Gastrocnemius medialis (tissue), 4 donors: ENCODE measurements around the gene CFLAR.

Experiments
- POLR2A ChIP-seq, 2 donors: fragments of 450-650 bp; IDR thresholded peaks; one replicate each; pipeline ENCODE4 v1.6.1; 2017; ENCODE audit warnings: antibody characterized with exemption in 2 of 2, mild to moderate bottlenecking in 2 of 2, moderate library complexity in 2 of 2
- TF ChIP-seq, protein P1 (sequence below), 5 experiments: fragments of 450-650 bp in 3 of 5; fragments of 200-600 bp in 2 of 5; sonication (generic) in 2 of 5; IDR thresholded peaks in 4 of 5; conservative IDR thresholded peaks in 1 of 5; 1 replicate in 4 of 5; 2 replicates in 1 of 5; pipeline ENCODE4 v1.5.1; 2016 to 2019; ENCODE audit warnings: antibody characterized with exemption in 5 of 5, mild to moderate bottlenecking in 3 of 5, moderate library complexity in 3 of 5

DNA sequence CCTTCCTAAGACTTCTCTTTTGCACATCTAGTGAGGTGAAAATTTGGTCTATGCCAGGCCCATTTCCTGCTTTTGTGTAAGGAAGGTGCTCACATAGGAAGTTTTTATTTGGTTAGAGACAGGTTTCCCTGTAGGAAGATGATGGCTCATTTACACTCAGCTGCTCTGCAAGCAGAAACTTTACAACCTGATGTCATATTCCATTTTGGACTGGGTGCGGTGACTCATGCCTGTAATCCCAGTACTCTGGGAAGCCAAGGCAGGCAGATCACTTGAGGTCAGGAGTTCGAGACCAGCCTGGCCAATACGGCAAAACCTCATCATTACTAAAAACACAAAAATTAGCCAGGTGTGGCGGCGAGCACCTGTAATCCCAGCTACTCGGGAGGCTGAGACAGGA, 102.8 kb downstream of the CFLAR start:
- TF ChIP-seq, protein P1, sequence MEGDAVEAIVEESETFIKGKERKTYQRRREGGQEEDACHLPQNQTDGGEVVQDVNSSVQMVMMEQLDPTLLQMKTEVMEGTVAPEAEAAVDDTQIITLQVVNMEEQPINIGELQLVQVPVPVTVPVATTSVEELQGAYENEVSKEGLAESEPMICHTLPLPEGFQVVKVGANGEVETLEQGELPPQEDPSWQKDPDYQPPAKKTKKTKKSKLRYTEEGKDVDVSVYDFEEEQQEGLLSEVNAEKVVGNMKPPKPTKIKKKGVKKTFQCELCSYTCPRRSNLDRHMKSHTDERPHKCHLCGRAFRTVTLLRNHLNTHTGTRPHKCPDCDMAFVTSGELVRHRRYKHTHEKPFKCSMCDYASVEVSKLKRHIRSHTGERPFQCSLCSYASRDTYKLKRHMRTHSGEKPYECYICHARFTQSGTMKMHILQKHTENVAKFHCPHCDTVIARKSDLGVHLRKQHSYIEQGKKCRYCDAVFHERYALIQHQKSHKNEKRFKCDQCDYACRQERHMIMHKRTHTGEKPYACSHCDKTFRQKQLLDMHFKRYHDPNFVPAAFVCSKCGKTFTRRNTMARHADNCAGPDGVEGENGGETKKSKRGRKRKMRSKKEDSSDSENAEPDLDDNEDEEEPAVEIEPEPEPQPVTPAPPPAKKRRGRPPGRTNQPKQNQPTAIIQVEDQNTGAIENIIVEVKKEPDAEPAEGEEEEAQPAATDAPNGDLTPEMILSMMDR (IDR thresholded peaks at IDR 0.05 in 4 of 5, conservative IDR thresholded peaks at IDR 0.05 in 1 of 5) = no peak
- TF ChIP-seq POLR2A (IDR thresholded peaks at IDR 0.05) = no peak
